Neural progenitor cell (in vitro differentiated cells): ENCODE results near the gene FES. TPM values are rescaled to one million over a fixed set of nuclear protein-coding genes. Genes with fewer than 3 reads are reported as not detected.

Experiments
- DNase-seq: peaks from one replicate; pipeline ENCODE4 v3.0.0-alpha.2; 2016; ENCODE audit warnings: low spot score
- H2AFZ ChIP-seq: fragments of 200-600 bp; sonication (generic); replicated peaks from 2 replicates; pipeline ENCODE4 v1.6.1; 2016; ENCODE audit warnings: antibody characterized with exemption
- H3F3A ChIP-seq: fragments of 200-600 bp; sonication (generic); 2 replicates; pipeline ENCODE4 v1.6.1; 2016; ENCODE audit warnings: antibody characterized with exemption, low read depth
- H3K27ac ChIP-seq: fragments of 200-600 bp; sonication (generic); 2 replicates; pipeline ENCODE4 v1.5.1; 2016; ENCODE audit warnings: mild to moderate bottlenecking
- H3K27me3 ChIP-seq: fragments of 200-600 bp; sonication (generic); 2 replicates; pipeline ENCODE4 v1.6.1; 2016; ENCODE audit warnings: mild to moderate bottlenecking, moderate library complexity
- H3K36me3 ChIP-seq: fragments of 200-600 bp; sonication (generic); 2 replicates; pipeline ENCODE4 v1.5.1; 2016
- H3K4me1 ChIP-seq: fragments of 200-600 bp; sonication (generic); 2 replicates; pipeline ENCODE4 v1.6.1; 2016; ENCODE audit warnings: mixed run types
- H3K4me2 ChIP-seq: fragments of 200-600 bp; sonication (generic); 2 replicates; pipeline ENCODE4 v1.6.1; 2016
- H3K4me3 ChIP-seq: fragments of 200-600 bp; sonication (generic); 2 replicates; pipeline ENCODE4 v1.5.1; 2016
- H3K79me2 ChIP-seq: fragments of 200-600 bp; sonication (generic); 2 replicates; pipeline ENCODE4 v1.6.1; 2016; ENCODE audit warnings: low read depth
- H3K9ac ChIP-seq: fragments of 200-600 bp; sonication (generic); 2 replicates; pipeline ENCODE4 v1.6.1; 2016
- H3K9me3 ChIP-seq: fragments of 200-600 bp; sonication (generic); 2 replicates; pipeline ENCODE4 v1.5.1; 2016; ENCODE audit warnings: low read depth
- H4K20me1 ChIP-seq: fragments of 200-600 bp; sonication (generic); 2 replicates; pipeline ENCODE4 v1.6.1; 2016; ENCODE audit warnings: low read depth
- H3K27ac Mint-ChIP-seq: 3 replicates; pipeline ENCODE4 v1.8.0; 2021; ENCODE audit warnings: mixed read lengths
- H3K27me3 Mint-ChIP-seq: 2 replicates; pipeline ENCODE4 v1.8.0; 2022; ENCODE audit warnings: low read depth, mild to moderate bottlenecking, inconsistent platforms, moderate library complexity, mixed read lengths; ENCODE audit not compliant: insufficient read depth
- H3K36me3 Mint-ChIP-seq: 3 replicates; pipeline ENCODE4 v1.8.0; 2021; ENCODE audit warnings: mixed read lengths
- H3K4me1 Mint-ChIP-seq: 3 replicates; pipeline ENCODE4 v1.8.0; 2021; ENCODE audit warnings: mixed read lengths
- H3K4me3 Mint-ChIP-seq: 3 replicates; pipeline ENCODE4 v1.8.0; 2021; ENCODE audit warnings: mild to moderate bottlenecking, moderate library complexity, mixed read lengths
- H3K9me3 Mint-ChIP-seq: 3 replicates; pipeline ENCODE4 v1.8.0; 2020; ENCODE audit warnings: mixed read lengths
- EZH2 ChIP-seq: fragments of 200-600 bp; sonication (generic); IDR thresholded peaks from 2 replicates; pipeline ENCODE4 v1.6.1; 2017; ENCODE audit warnings: antibody characterized with exemption, mild to moderate bottlenecking, moderate library complexity
- EZH2phosphoT487 ChIP-seq: fragments of 200-600 bp; sonication (generic); IDR thresholded peaks from 2 replicates; pipeline ENCODE4 v1.6.1; 2017; ENCODE audit warnings: antibody characterized with exemption
- total RNA-seq: library from RNA; depleted of rRNA; stranded (reverse); fragments of >200 nt; gene quantifications from 2 replicates; pipeline ENCODE4 v1.2.3, GENCODE V29; 2015; ENCODE audit warnings: low replicate concordance
- TF ChIP-seq, protein P1 (sequence below): fragments of 200-600 bp; sonication (generic); IDR thresholded peaks from 2 replicates; pipeline ENCODE4 v1.5.1; 2017; ENCODE audit warnings: antibody characterized with exemption, mild to moderate bottlenecking

The FES gene
- total RNA-seq, 1 donor from 2014 or later: 11.7 TPM

DNA sequence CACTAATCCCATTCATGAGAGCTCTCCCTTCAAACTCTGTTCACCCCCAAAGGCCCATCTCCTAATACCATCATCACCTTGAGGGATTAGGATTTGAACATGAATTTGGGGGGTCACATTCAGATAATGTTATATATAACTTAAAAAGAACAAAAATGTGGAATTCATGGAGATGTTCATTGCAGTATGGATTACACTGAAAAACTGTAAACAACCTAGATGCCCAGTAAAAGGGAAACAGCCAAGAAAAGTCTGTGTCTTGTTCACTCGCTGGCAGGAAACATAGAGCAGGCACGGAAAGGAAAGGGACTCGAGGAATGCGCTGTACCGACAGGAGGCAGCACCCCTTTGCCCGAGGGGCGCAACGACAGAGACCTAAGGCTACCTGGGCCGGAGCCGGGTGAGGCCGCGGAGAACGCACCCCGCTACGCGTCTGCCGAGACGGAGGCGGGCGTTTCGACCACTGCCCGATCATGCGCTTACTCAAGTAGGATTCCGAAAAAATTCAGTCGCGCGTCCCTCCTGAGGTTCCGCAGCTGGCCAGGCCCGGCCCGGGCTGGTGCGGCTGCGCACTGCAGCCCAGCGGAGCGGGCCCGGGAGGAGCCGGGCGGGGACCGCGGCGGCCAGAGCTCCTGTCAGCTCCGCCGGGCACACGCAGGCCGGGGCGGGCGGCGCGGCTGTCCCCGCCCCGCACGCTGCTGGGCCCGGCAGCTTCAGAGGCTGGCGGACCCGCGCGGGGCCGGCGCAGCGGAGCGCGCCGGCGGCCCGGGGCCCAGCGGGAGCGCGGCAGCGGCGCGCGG is 17.9 kb downstream of the FES start:
- no peaks in the 10 kb centered on the region for H3K79me2 ChIP-seq
- no peaks in the 10 kb centered on the region for H3K9me3 ChIP-seq
- peak; percentile 91 for DNase-seq
- H3F3A ChIP-seq: peaks cover 25% of the 10 kb centered on the region
- no peaks in the 10 kb centered on the region for H3K36me3 ChIP-seq
- H3K4me3 Mint-ChIP-seq: peak overlapping the region; percentile 91
- H2AFZ ChIP-seq: peak overlapping the region; percentile 48
- H3K27me3 ChIP-seq: peaks cover 33% of the 10 kb centered on the region
- no peak overlapping the region for H3K27ac ChIP-seq
- H3K9me3 Mint-ChIP-seq: no peaks in the 10 kb centered on the region
- TF ChIP-seq EZH2: no peak
- TF ChIP-seq EZH2phosphoT487: no peak
- TF ChIP-seq, protein P1, sequence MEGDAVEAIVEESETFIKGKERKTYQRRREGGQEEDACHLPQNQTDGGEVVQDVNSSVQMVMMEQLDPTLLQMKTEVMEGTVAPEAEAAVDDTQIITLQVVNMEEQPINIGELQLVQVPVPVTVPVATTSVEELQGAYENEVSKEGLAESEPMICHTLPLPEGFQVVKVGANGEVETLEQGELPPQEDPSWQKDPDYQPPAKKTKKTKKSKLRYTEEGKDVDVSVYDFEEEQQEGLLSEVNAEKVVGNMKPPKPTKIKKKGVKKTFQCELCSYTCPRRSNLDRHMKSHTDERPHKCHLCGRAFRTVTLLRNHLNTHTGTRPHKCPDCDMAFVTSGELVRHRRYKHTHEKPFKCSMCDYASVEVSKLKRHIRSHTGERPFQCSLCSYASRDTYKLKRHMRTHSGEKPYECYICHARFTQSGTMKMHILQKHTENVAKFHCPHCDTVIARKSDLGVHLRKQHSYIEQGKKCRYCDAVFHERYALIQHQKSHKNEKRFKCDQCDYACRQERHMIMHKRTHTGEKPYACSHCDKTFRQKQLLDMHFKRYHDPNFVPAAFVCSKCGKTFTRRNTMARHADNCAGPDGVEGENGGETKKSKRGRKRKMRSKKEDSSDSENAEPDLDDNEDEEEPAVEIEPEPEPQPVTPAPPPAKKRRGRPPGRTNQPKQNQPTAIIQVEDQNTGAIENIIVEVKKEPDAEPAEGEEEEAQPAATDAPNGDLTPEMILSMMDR: peak; percentile 65
- peak overlapping the region; percentile 86 for H3K4me3 ChIP-seq
- peaks cover 2% of the 10 kb centered on the region for H3K27me3 Mint-ChIP-seq
- H3K4me1 Mint-ChIP-seq: peaks cover 12% of the 10 kb centered on the region
- H3K36me3 Mint-ChIP-seq: peaks cover 11% of the 10 kb centered on the region
- peaks cover 4% of the 10 kb centered on the region for H4K20me1 ChIP-seq
- H3K27ac Mint-ChIP-seq: peak overlapping the region; percentile 11
- peak overlapping the region; percentile 79 for H3K4me2 ChIP-seq
- H3K4me1 ChIP-seq: peaks cover 16% of the 10 kb centered on the region
- no peak overlapping the region for H3K9ac ChIP-seq

DNA sequence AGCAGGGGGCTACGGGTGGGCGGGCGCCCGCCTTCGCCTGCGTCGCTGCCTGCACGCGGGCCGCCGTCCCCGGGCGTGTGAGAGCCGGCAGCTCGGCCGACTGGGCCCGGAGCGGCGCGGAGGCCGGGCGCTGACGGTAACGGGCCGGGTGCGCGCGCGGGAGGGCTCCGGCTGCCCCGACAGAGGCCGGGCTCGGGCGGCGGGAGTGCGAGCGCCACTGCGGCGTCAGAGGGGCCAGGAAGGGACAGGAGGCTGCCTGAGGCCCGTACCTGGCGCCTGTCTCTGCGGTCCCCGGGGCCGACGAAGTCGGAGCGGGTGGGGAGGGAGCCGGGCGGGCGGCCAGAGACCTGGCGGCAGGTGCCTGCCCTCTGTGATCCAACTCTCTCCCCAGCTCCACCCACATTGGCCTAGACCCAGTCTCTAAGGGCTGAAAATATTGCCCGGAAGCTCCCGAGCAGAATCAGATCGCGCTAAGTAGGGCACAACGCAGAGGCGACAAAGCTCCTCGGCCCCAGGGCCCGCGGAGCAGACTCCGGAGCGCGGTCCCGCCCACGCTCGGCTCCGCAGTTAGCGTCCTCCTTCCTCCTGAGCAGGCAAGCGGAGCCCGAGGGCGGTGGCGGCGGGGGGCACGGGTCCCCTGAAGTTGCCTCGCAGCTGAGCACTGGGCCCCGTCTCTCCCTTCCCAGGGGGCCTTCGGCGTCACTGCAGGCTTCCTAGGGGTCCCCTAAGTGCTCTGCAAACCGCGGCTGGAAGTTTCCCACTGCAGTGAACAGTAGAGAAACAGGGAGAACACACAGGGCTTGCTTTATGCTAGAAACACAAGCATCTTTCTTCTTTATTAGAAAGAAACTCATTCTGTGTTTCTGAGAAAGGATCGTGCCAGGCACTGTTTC is 18.8 kb downstream of the FES start, which contains the start of gene MAN2A2:
Gene MAN2A2 (plus strand): TSS at position 463 of the 893 bp plus-strand sequence. CDS start 906 bp downstream, outside the sequence.
- Mint-ChIP-seq H3K36me3 (peaks cover 17% of the 10 kb centered on the region), H3K4me3 (peak within 1 kb of the TSS; percentile 91), H3K4me1 (peaks cover 12% of the 10 kb centered on the region), H3K27ac (no peak within 1 kb of the TSS), H3K27me3 (peaks cover 2% of the 10 kb centered on the region), H3K9me3 (no peaks in the 10 kb centered on the region)
- H3K27ac ChIP-seq: no peak within 1 kb of the TSS
- peak within 1 kb of the TSS; percentile 89 for H3K4me2 ChIP-seq
- peak; percentile 73 for DNase-seq
- H3K9ac ChIP-seq: peak within 1 kb of the TSS; percentile 44
- H3F3A ChIP-seq: peaks cover 25% of the 10 kb centered on the region
- H3K4me3 ChIP-seq: peak within 1 kb of the TSS; percentile 86
- peak; percentile 9 for TF ChIP-seq EZH2
- TF ChIP-seq, protein P1: no peak
- peaks cover 4% of the 10 kb centered on the region for H4K20me1 ChIP-seq
- peaks cover 16% of the 10 kb centered on the region for H3K4me1 ChIP-seq
- peak within 1 kb of the TSS; percentile 99 for H2AFZ ChIP-seq
- H3K27me3 ChIP-seq: peaks cover 33% of the 10 kb centered on the region
- H3K79me2 ChIP-seq: no peaks in the 10 kb centered on the region
- H3K9me3 ChIP-seq: no peaks in the 10 kb centered on the region
- no peaks in the 10 kb centered on the region for H3K36me3 ChIP-seq

DNA sequence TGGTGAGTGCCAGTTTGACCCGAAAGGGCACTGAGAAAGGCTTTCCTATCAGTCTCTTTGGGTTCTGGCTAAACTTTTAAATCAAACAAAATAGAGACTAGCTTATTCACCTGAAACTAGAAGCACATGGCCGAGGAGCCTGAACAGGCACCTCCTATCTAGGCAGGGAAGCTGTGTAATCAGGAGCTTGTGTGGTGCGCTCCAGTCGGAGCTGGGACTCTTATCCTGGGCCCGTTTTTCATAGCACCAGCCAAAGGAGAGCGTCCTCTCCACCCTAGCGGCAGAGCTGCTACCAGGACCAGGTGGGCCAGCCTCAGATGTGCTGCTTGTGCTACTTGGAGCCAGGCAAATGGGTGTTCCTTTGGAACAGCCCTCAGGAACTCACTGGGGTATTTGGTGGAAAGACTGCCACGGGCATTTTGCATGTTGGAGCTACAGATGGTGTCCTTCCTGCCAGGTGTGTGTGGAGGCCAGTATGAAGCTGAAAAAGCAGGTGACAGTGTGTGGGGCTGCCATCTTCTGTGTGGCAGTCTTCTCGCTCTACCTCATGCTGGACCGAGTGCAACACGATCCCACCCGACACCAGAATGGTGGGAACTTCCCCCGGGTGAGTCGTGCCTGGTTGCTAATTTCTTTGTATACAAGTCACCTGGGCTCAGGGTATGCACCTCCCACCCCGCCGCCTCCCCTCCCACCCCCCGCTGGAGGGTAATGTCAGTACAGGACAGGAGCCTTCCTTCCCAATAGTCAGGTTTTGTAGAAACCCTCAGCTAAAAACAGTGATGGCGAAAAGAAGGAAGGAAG is 19.6 kb downstream of the FES start:
- H3K27ac ChIP-seq: no peak overlapping the region
- H3K4me2 ChIP-seq: peak overlapping the region; percentile 89
- H4K20me1 ChIP-seq: peaks cover 4% of the 10 kb centered on the region
- peak overlapping the region; percentile 87 for H3K4me3 Mint-ChIP-seq
- peaks cover 17% of the 10 kb centered on the region for H3K36me3 Mint-ChIP-seq
- H3K9ac ChIP-seq: no peak overlapping the region
- TF ChIP-seq EZH2: no peak
- TF ChIP-seq EZH2phosphoT487: no peak
- TF ChIP-seq, protein P1: peak; percentile 26
- H3F3A ChIP-seq: peaks cover 25% of the 10 kb centered on the region
- peak overlapping the region; percentile 99 for H2AFZ ChIP-seq
- H3K4me1 ChIP-seq: peaks cover 16% of the 10 kb centered on the region
- no peaks in the 10 kb centered on the region for H3K9me3 Mint-ChIP-seq
- DNase-seq: peak; percentile 58
- H3K9me3 ChIP-seq: no peaks in the 10 kb centered on the region
- peaks cover 12% of the 10 kb centered on the region for H3K4me1 Mint-ChIP-seq
- H3K27ac Mint-ChIP-seq: no peak overlapping the region
- H3K27me3 Mint-ChIP-seq: peaks cover 2% of the 10 kb centered on the region
- H3K4me3 ChIP-seq: peak overlapping the region; percentile 86
- H3K79me2 ChIP-seq: no peaks in the 10 kb centered on the region
- peaks cover 33% of the 10 kb centered on the region for H3K27me3 ChIP-seq
- no peaks in the 10 kb centered on the region for H3K36me3 ChIP-seq
